ENCODE results near the gene OR5B21.

DNA sequence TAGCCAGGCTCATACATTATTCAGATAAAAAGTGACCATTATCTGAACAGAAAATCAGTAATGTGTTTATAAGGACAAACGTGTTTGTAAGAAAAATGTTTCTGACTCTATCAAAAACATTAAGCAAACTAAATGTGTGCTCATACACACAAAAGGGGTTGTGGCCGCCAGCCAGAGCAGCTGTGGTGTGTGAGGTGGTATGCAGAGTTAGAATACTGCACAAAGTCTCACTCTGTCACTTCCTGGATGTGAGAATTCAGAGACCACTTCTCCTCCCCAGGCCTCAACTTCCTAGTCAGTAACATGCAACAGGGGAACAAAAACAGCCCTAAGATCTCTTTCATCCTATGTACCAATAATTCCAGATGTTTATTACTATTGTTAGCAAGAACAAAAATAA, 9.4 kb downstream of the OR5B21 start:
- TF ChIP-seq EZH2phosphoT487 (IDR thresholded peaks at IDR 0.05; ENCODE audit: low read length) = no peak
- TF ChIP-seq, protein P1, sequence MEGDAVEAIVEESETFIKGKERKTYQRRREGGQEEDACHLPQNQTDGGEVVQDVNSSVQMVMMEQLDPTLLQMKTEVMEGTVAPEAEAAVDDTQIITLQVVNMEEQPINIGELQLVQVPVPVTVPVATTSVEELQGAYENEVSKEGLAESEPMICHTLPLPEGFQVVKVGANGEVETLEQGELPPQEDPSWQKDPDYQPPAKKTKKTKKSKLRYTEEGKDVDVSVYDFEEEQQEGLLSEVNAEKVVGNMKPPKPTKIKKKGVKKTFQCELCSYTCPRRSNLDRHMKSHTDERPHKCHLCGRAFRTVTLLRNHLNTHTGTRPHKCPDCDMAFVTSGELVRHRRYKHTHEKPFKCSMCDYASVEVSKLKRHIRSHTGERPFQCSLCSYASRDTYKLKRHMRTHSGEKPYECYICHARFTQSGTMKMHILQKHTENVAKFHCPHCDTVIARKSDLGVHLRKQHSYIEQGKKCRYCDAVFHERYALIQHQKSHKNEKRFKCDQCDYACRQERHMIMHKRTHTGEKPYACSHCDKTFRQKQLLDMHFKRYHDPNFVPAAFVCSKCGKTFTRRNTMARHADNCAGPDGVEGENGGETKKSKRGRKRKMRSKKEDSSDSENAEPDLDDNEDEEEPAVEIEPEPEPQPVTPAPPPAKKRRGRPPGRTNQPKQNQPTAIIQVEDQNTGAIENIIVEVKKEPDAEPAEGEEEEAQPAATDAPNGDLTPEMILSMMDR (IDR thresholded peaks at IDR 0.05; ENCODE audit: low read length) = no peak
- no peak for TF ChIP-seq EZH2 (optimal IDR thresholded peaks at IDR 0.05; ENCODE audit: low read depth, low read length)
